ENCODE data around the gene SOX13.

SOX13 gene

DNA sequence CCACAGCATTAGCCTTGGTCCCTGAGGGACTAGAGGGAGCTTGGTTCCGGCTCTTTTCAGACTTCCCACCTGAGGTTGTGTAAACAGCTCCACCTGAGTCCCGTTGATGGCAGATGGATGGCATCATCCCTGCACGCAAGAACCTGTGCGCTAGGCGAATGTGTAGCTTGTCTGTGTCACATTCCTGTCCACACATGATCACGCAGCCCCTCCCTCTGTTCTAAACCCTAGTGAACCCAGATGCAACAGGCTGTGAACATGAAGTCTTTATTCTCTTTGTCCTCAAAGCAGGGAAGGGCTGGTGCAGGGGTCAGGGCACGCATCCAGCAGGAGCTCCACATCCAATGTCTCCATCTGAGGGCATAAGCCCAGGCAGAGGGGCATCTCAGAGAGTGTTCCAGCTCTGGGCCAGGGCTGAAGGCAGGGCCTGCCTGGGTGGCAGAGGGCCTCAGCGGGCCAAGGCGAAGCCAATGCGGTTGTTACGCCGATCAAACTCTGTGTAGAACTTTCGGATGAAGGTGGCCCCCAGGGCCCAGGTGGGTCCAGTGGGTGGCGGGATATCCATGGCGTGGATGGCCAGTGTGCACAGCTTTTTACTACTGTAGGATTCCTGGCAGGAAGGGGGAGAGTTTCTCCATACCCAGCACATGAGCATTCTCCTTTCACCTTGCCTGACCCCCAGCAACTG is 81.8 kb downstream of the SOX13 start:
- DNase-seq (ENCODE audit: low read depth) = no peak

DNA sequence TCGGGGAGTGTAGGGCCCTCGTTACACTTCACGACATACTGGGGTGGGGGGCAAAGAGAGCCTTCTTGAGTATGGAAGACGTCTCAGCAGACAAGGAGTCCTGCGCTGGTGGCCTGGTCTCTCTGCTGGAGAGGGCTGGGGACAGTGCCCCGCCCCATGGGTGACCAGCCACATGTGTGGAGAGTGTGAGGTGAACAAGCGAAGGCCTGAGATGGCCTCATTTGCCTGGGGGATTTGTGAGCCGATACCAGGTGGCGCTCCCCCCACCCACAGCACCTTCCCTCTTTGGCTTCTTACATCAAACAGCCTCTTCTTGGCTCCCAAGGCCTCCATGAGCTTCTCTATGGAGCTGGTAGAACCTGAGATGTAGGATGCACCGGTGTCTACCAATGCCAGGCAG is 83.0 kb downstream of the SOX13 start:
- no peak for DNase-seq (ENCODE audit: low read depth)

DNA sequence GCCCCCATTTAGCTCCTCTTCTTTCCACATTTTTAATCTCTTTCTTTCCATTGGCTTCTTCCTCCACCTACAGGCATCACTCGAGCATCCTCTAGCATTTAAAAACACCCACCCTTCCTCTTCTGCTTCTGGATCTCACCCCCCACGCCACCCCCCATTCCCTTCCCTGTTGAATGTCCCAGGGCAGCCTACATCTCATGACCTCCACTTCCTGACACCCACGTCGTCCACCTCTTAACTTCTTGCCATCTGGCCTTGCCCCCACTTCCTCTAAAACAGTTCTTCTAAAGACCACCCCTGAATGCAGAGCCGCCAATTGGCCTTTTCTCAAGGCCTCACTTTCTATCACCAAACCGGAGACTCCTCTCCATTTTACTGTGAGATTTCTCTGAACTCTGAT is 85.0 kb downstream of the SOX13 start:
- DNase-seq (ENCODE audit: low read depth) = no peak

DNA sequence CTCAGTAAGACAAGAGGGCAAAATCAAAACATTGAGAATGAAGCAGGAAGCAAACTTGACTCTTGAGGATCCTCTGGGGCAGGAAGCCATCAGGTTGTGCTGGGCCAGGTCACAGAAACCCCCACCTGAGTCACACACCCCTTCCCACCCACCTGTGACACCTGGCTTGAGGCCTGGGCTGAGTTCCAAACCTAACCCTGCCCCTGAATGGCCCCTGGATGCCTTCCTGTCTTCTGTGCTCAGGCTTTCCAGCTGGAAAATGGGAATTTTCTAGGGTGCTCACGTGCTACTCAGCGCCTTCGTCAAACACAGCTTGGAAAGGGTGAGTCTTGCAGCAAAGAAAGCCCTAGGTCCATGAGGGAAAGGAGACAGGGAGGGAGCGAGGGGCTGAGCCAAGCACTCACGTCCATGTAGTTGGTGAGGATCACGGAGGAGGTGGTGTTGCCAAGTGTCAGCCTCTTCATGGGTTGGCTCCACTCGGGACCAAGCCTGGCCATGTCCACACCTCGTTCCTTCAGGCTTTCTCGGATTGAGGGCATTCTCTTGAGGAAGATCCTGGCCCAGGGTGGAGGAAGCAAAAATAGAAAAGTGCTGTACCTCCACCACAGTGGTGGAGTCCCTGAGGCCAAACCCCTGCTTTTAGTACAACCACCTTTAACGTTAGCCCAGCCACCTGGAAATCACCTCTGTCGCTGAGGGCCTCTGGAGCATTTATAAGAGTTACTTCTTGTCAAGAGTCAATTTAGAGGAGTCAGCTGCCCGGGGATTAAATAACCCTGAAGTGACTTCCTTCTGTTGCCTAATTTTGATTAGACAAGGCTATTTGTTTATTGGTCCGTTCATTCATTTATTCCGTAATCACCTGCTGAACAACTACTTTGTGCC is 88.9 kb downstream of the SOX13 start:
- no peak for DNase-seq (ENCODE audit: low read depth)

DNA sequence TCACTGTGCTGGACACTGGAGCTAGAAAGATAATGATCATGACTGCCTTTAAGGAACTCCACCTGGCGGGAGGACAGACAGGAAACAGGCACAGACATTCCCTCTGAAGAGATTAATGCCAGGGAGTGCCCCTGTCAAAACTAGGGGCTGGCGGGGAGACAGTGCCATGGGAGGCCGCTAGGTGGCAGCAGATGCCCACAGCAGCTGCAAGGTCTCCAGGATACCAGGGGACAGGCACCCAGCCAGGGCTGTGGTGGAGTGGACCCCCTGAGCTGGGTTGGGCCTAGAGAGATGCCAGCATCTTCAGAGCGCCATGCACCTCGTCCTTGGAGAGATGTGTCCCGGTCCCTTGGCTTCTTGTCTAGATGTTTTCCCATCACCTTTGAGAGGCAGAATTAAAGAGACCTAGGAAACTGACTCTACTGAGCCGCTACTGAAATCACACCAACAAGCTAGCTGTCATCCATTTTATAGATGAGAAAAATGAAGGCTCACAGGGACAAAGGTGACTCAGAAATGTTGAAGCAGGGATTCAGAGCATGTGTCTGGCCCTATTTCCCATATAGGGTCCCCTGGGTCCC is 89.7 kb downstream of the SOX13 start:
- peak; percentile 67 for DNase-seq (ENCODE audit: low read depth)

DNA sequence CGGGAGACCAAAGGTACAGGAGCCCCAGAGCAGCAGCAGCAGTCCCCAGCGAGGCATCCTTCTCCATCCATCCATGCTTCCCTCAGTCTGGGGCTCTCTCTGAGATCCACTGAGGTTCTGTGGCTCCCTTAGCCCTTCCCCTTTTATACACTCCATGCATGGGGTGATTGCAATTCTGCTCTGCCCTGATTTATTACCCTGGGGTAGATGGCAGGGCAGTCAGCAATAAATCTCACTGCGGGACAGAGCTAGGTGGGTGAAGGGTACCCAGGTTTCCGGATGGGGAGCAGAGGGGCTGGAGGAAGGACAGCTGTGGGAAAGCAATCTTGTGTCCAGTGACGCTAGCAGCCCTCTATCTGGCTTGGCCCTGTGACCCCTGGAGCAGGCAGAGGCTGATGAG is 93.3 kb downstream of the SOX13 start, which contains the start of gene REN:
Gene REN, minus strand, starts transcription at position 119 of the 400 bp plus-strand sequence. Its CDS starts 44 bp downstream, at position 75.
- no peak for DNase-seq (ENCODE audit: low read depth)

DNA sequence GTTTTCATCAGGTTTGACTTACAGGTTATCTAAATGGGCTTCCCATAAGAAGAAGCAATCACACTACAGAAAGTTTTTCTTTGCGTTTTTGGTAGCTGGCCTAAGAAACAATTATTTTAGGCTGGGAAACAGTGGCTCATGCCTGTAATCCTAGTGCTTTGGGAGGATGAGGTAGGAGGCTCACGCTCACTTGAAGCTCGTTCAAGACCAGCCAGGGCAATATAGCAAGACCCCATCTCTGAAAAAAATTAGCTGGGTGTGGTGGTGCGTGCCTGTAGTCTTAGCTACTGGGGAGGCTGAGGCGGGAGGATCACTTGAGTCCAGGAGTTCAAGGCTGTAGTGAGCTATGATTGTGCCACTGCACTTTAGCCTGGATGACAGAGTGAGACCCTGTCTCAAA is 94.8 kb downstream of the SOX13 start:
- no peak for DNase-seq (ENCODE audit: low read depth)

DNA sequence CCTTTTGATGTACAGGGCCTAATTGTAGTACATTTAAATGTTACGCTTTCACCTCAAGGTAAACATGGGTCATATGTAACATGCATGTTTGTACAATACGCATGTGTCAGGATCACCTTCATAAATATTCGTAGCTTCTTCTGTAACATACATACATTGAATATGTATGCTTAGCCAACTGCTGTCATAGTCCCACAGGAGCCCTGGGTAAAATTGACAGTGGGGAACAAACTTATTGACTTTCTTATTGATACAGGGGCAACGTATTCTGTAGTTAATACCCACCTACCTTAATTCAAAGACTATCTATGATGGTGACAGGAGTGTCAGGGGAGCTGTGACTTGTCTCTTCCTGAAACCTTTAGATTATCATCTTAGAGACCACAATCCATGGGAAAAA is 96.9 kb downstream of the SOX13 start:
- no peak for DNase-seq (ENCODE audit: low read depth)

DNA sequence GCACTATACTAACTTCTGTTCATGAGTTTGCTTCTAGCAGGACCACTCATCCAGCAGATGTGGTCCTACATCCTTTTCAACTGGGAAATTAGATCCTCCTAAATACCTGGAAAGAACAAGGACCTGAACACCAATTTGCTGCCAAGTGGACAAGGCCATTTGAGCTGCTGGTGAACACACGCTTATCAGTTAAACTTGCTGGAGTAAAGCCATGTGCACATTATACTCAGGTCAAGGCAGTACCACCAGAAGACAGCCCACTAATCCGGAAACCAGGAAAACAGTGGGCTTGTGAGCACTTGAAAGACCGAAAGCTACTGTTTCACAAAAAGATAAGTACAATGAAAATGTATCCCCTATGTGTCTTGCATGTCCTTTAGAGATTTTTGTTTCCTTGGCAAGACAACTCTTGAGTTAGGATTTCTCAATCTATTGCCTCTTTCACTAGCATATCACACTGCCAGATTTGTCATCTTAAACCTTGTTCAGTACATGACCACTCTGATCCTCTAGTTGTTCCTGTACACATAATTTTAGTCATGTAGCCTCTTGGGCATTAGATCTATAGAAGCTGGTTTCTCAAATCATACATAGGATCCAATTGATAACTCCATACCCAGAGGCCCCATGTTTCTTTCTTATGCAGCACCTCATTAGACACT is 97.7 kb downstream of the SOX13 start:
- DNase-seq (ENCODE audit: low read depth) = no peak

DNA sequence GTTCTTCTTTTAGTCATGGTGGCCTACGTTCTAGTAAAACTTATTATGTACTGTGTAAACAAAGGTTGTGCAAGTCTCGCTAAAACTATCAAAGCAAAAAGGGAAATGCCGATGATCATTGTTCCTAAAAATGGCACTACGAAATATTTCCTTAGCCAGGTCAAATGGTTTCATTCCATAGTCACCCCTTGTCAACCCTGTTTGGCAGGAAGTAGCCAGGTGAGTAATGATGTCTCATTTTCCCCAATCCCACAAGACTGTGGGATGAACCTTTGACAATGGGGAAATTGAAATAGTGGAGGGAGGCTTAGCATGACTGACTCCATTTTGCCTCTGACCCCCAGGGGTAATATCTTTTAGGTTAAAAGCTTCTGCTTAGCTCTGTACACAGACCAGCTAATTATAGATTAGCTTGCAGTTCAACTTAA is 98.8 kb downstream of the SOX13 start:
- DNase-seq (ENCODE audit: low read depth) = no peak

DNA sequence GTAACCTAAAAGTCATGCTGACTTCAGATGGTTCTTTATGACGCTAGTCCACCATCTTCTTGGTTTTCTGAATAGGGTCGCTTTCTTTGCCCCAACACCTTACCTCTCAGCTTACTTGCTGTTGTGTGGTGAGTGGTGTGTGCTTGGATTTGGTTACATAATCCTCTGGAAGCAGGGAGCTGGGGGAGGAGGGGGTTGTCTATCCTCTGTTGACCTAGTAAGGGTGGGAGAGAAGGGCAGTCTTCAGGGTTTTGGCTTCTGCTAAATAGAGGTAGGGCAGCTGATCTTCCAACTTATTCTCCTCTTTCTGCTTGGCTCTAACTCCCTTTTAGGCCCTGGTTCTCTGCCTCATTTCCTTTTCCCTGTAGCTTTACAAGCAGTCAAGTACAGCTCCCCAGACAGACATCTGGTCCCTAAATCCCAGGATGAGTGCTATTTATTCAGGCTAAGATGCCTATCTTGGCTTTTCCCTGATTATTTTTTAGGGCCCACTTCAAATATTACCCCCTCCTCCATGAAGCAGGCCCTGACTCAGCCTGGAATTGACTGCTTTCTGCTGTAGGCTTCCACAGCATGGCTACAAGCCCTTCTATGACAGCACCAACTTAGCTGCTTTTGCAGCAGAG is 99.6 kb downstream of the SOX13 start:
- no peak for DNase-seq (ENCODE audit: low read depth)

DNA sequence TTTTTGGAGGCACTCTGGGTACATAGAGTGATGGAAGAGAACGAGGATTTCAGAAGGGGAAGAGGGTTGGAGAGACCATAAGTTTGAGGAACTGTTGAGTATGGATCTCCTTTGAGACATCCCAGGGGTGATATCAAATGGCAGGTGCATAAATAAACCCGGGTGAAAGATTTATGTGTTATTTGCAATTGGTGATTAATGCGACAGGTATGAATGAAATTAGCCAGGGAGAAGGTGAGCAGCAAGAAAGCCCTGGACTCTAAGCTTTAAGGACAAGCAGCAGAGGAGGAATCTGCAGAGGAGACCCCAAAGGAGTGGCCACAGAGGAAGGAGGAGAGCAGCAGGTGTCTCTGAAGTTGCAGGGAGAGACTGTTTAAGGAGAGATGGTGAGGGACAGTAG is 102.0 kb downstream of the SOX13 start:
- DNase-seq (ENCODE audit: low read depth) = no peak

DNA sequence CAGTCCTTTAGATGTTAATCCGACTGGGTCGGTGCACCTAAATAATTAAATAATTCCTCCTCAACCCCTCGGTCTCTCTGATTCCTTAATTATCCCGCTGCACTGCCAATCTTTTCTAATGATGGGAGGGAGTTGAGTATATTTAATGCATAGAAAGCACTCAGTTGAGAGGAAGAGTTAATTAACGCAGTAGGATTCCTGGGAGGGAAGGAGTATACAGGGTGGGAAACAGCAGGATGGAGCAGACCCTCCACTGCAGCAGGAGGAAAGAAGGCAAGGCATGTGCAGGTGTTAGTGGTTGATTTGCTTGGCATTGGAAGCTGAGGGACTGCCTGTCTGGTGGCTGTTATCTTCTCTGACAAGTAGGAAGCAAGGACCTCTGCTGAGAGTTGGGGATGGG is 103.1 kb downstream of the SOX13 start:
- DNase-seq (ENCODE audit: low read depth) = no peak

DNA sequence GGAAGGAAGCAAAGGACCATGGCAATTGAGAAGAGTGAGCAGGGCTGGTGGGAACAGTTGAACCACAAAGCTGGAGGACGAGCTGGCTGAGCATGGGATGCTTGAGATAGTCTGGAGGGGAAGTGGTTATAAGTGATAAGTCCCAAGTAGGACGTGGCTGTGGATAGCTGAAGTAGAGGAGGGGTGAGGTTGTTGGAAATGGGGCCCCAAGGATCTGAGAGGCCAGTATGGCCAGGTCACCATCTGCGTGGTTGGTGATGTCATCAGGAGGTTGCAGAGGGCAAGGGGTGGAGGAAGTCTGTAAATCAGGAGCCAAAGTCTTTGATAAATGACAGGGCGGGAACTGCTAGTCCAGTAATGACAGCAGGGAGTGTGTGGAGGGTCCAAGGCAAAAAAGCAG is 104.2 kb downstream of the SOX13 start:
- DNase-seq (ENCODE audit: low read depth) = no peak
